Activated CD4-positive, alpha-beta T cell treated with anti-CD3 and anti-CD28 coated beads for 24 hours (primary cell): ENCODE results near the gene MPL.
"Not testable (repeated sequence)": the region's sequence is repeated elsewhere in the genome, so short reads cannot be mapped to it uniquely, and the experiment has no call there.

Source experiments
- DNase-seq, 2 donors: peaks; one replicate each; pipeline ENCODE4 v3.0.0-alpha.2; 2020; ENCODE audit warnings: low read depth in 2 of 2

MPL gene

DNA sequence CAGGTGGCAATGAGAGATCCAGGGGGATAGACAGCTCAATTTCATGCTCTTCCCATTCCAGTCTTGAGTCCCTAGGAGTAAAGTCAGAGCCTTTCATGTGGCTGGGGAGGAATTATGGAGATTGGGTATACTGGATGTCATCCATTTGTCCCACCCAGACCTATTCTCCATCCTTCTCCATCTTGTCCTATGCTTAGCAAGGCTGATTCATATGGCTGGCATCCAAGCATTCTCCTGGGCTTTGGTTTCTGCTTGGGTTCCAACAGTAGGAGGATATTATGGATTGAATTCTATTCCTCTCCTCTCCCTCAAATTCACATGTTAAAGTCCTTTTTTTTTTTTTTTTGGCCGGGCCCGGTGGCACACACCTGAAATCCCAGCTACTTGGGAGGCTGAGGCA, 17.3 kb downstream of the MPL start:
- no peak for DNase-seq

DNA sequence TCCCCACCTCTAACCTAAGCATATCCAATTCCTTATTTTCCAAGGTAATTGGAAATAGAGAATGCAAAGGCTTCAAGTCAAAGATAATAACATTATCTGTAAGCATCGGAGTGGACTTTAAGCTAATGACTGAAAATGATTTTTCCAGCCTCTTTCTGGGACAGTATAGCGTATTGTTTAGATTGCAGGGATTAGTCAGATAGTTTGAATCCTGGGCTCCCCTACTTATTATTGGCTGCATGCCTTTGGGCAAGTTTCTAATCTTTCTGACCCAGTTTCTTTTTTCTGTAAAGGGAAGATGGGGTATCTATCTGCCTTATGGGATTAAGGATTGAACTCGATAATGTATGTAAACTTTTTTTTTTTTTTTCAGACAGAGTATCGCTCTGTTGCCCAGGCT, 19.6 kb downstream of the MPL start:
- no peak for DNase-seq

GRCh38 chr1:43358121-43358745, 20.6 kb downstream of the MPL start:
- no peak for DNase-seq

- DNase-seq: peak; percentile 99
Observed at GRCh38 chr1:43358746-43359693, 21.4 kb downstream of the MPL start, which contains the start of gene CDC20. TSS of gene CDC20 (plus strand) at chr1:43358981. CDS start at chr1:43359216, 235 bp downstream.

- DNase-seq: no peak
Observed at GRCh38 chr1:43359696-43360095, 22.1 kb downstream of the MPL start.

DNA sequence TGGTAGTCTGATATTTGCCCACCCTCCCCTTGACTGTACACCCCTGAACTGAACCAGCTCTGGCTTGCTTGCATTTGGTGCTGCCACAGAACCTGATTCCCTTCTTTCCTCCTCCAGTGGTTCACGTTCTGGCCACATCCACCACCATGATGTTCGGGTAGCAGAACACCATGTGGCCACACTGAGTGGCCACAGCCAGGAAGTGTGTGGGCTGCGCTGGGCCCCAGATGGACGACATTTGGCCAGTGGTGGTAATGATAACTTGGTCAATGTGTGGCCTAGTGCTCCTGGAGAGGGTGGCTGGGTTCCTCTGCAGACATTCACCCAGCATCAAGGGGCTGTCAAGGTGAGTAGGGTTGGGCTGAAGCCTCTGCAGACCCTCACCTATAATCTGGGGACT, 23.0 kb downstream of the MPL start:
- DNase-seq: no peak

DNA sequence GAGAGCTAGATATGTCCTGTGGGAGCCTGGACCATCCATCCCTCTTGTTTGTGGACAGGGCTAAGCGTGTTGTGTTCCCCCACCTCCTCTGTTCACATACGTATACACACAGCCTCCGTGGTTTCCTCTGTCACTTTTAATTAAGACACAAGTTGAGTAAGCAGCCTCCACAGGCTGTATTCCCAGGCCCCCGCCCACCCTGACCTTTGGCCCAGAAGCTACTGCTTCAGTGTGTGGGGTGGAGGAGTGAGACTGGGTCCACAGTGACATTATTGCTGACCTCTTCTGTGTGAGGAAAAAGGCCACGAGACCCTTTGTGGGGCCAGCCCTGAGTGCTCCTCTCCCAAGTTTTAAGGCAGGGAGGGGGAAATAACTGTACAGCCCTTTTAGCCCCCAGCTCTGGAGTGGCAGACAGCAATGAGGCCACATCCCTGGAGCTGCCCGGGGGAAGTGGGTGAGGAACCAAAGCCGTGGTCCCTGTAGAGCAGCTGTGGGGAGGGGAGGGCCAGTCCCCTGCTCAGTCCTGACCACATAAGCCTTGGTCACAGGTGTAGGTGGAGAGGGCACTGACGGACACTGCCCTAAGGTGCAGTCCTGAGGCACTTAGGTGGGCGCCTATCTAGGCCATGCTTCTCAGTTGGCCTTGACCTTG, 25.8 kb downstream of the MPL start:
- no peak for DNase-seq

DNA sequence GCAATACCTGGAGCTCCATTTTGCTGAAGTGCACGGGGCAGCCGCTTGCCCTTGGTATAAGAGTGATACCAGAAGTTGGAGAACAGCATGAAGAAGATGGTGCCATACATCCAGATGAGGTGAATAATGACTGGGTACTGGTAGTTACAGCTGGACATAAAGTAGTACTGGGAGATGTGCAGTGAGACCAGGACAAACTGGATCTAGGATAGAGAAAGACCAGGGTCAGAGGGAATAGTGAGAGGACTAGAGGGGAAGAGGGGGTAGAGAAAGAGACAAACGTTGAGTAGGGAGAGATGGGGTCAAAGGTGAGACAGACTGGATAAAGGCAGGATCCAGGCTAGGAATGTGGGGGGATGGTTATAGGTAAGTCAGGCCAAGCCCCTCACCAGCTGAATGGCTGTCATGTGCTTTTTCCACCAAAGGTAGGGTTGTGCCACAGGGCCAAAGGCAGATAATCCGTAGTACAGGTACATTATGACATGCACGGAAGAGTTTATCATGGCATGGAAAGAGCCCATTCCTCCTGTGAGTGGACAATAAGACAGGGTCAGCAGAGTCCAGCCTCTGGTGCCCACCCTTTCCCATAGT, 26.4 kb downstream of the MPL start:
- no peak for DNase-seq

GRCh38 chr1:43365678-43366077, 28.1 kb downstream of the MPL start:
- DNase-seq: no peak

- no peak for DNase-seq
Observed at GRCh38 chr1:43366179-43366578, 28.6 kb downstream of the MPL start.

DNA sequence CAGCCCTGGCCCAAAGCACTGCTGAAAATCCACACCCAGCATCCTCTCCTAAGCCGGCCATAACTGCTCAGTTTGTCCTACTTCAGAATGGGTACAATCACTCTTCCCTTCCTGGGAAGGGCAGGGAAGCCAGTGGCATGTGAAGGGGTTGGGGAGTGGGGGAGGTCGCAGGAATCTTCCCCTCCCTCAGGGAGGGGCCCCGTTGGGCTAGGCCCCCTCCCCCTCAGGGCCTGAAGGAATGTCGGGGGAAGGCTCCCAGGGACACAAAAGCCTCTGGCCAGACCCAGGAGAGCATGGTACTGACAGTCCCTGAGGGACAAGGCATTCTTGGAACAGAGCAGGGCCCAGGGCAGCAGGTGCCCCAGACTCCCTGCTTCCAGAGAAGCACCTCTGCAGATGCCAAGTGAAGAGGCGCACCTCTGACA, 29.0 kb downstream of the MPL start:
- no peak for DNase-seq

GRCh38 chr1:43367026-43367903, 29.6 kb downstream of the MPL start:
- peak; percentile 33 to 48 for DNase-seq

DNA sequence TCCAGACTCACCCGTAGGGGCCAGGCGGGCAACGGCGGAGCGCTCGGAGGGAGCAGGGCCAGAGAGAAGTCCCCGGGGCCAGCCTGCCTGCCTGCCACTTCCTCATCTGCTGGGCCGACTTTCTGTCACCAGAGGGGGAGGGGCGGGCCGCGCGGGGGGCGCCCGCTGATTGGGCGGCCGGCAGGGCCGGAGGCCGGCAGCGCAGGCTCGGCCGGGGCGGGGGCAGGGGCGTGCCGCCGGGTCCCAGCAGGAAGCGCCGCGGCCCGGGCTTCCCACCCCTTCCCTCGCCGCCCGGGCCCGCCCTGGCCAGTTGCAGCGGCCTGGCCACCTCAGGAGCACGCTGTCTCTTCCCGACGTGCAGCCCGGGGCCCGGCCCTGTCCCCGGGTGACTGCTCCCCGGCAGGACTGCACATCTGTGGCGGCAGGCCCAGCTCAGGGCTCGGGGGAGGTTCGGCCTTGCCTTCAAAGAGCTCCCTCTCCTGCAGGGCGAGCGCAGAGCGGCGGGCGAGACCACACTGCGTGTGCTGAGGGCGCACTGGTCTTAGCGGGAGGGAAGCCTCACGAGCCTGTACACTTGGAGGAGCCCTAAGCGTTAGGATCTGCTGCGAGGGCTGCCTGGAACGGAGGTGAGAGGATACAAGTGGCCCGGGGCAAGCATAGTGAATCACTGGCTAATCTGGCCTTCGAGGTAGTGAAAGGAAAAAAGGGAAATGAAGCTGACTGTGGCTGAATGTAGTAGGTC, 30.5 kb downstream of the MPL start, which contains the start of gene ELOVL1:
TSS of gene ELOVL1 (minus strand) at position 108 of the 742 bp plus-strand sequence. CDS start 2,402 bp downstream, outside the sequence.
- peak; percentile 86 for DNase-seq

- DNase-seq: no peak
Observed at GRCh38 chr1:43368646-43369020, 31.0 kb downstream of the MPL start.

- DNase-seq: not testable (repeated sequence)
Observed at GRCh38 chr1:43369779-43370178, 32.2 kb downstream of the MPL start.

- no peak for DNase-seq
Observed at GRCh38 chr1:43370564-43370963, 32.9 kb downstream of the MPL start.

DNA sequence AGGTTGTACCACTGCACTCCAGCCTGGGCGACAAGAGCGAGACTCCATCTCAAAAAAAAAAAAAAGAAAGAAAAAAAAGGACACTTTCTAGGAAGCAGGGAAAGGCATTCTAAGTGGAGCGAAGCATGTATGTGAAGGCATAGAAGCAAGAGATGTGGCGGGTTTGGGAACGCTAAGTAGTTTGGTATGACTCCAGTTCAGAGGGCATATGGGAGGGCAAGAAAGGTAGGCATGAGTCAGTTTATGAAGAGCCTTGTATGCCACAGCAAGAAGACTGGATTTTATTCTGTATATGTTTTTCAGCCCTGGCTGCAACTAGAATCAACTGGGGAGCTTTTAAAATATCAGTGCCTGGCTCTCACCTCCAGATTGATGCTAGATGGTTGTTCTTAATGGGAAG, 34.6 kb downstream of the MPL start:
- no peak for DNase-seq

DNA sequence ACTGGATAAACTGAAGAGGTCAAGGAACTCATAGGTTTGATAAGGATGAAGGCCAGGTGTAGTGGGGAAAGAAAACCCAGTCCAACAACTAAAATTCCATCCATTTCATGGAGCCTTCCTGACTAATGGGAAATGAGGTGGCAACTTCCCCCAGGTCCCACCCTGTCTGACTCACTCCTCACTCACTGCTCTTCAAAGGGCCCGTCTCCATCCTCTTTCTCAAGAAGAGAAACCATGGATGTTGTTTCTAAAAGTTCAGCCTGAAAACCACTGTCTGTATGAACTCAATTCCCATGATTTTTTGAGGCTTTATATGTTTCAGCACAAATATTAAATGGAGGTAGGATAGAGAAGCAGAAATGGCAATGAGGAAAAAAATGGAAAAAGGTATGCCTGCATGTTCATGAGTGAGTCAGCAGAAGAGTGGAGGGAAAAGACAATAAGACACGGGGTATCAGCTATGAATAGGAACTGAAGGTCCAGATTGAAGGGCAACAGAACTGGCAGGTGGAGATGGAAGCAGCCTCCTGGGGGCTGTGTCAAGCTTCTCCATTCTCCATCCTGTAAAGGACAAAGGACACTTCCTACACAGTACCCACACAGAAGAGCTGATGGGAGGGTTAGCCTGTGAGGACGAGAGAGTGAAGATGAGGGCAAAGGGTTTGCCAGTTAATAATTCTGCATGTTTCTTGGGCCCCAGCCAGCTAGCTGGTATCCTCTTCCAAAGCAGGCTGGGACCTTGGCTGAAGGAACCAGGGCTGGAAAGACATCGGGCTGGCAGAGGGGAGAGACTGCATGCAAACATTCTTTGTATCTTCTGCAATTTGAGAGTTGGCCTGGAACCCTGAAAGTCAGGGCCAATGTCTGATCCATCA, 35.7 kb downstream of the MPL start:
- no peak for DNase-seq

DNA sequence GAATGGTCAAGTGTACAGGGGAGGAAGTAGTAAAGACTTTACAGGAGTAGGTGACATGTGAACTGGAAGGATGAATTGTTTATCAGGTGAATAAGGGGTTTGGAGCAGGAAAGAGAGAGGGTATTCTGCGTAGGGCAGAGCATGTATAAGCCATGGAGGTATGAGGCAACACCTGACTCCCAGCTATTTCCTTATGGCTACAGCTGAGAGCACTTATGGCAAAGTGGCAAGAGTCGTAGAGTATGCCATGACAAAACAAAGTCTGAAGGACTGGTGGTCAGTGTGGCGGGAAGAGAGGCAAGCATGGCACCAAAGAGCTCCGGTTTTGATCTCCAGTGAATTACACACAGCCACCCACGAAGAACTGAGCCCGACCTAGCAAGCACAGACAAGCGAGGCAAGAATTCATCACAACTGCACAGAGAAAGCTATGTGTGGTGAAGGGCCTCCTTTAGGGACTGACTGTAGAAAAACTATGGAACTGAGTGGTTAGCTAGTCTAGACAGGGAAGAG, 39.2 kb downstream of the MPL start:
- DNase-seq: no peak
